GM18502 (cell line): ENCODE results near the gene DGCR2.

Source experiments
- ATAC-seq: cut with Tn5 transposase; IDR thresholded peaks from one replicate; pipeline ENCODE4 v1.9.1; 2021; ENCODE audit warnings: mild to moderate bottlenecking; ENCODE audit not compliant: unreplicated experiment, poor library complexity

The DGCR2 gene

DNA sequence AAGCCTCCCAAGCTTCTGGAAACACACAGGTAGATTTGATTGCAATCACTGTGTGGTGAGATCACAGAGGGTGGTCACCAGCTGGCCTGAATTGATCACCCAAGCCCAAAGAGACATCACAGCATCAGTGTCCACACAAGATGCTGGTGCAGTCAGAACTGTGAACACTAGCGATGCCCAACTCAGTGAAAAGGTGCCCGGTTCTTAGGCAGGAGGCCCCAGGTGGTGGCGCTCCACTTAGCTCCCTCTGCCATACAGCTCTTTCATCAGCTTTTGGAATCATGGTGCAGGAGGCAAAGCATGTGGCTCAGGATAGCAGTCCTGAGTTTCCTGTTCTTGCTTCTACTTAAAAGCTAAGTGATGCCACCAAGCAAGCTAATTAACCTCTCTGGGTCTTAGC is 11.1 kb downstream of the DGCR2 start:
- no peak for ATAC-seq

GRCh38 chr22:19110646-19111045 is 11.6 kb downstream of the DGCR2 start:
- no peak for ATAC-seq

DNA sequence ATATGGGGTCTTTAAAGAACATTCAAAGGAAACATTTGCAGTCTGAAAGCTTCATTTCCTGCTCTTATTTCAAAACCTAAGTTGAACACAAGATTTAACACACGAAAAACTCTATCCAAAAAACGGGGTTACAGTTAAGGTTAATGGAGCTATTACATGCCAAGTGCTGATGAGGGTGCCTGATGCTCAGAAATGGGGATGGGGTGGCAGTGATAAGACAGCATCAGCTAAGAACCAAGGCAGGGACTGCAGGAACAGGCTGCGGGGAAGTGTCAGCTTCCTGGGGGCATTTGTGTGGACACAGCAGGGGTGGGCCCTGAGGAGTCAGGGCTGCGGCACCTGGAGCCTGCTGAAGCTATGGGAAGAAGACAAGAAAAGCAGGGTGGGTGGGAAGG is 12.2 kb downstream of the DGCR2 start:
- ATAC-seq: no peak

GRCh38 chr22:19109198-19110063 is 12.8 kb downstream of the DGCR2 start:
- peak; percentile 82 for ATAC-seq

DNA sequence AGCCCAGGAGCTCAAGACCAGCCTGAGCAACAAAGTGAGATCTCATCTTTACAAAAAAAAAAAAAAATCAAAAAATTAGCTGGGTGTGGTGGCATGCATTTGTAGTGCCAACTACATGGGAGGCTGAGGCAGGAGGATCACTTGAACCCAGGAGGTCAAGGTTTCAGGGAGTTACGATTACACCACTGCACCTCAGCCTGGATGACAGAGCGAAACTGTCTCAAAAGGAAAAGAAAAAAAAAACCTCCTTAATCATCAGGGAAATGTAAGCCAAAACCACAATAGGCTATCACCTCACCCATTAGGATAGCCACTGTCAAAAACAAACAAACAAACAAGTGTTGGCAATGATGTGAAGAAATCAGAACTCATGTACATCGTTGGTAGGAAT is 13.4 kb downstream of the DGCR2 start:
- no peak for ATAC-seq

- no peak for ATAC-seq
These were observed 14.5 kb downstream of the DGCR2 start for GRCh38 chr22:19107730-19108074.

DNA sequence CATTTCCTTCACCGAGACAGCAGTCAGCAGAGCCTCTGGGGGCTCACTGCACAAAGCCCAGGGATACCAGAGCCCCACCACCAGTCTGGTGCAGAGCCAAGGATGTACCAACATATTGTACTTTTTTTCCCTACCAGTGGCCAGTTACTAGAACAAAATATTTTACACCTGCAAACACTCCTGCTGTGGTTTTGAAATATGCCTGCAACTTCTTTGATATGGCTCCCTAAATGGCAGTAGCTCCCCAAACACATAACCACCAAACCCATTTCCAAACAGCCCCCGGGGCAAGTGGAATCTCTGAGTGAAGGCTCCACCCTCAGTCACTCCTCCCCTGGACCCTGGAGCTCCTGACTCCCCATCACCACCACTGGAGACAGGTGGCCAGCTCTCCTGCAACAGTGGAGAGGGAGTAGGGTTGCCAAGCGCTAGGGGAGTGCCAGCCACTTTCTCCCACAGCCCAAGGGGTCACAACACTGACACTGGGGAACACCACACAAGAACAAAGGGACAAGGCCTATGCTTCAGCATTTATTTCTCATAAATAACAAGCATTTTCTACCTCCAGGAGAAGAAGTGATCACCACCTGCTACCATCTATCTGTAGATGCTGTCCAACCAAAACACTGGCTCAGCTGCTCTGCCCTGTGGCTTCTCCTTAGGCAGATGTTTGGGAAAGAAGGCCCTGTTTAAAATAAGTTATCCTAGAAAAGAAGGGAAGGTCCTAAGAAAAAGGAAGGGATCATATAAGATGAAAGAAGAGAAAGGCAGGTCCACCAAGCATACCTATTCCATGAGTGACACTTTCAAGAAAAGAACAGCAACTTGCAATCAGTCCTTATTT is 15.1 kb downstream of the DGCR2 start:
- no peak for ATAC-seq

- ATAC-seq: no peak
These were observed 16.1 kb downstream of the DGCR2 start for GRCh38 chr22:19105867-19106802.

DNA sequence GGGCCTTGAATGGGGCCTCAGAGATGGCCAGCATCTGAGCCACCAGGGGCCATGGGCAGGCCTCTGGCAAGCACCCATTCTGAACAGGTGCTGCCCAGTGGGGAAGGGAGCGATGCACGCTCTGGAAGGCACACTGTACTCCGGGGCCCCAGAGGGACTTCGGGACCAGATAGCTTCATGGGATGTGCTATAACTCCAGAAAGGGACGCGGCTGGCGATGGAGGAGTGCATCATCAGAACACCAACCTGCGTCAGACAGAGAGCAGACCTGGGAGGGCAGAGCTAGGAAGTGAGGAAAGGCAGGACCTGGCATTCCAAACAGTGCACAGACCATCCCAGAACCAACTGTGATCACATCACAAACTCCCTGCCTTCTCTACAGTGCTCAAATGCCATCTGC is 16.8 kb downstream of the DGCR2 start:
- no peak for ATAC-seq

GRCh38 chr22:19103880-19104821 is 18.1 kb downstream of the DGCR2 start:
- no peak for ATAC-seq

GRCh38 chr22:19098157-19098556 is 24.1 kb downstream of the DGCR2 start:
- ATAC-seq: no peak

DNA sequence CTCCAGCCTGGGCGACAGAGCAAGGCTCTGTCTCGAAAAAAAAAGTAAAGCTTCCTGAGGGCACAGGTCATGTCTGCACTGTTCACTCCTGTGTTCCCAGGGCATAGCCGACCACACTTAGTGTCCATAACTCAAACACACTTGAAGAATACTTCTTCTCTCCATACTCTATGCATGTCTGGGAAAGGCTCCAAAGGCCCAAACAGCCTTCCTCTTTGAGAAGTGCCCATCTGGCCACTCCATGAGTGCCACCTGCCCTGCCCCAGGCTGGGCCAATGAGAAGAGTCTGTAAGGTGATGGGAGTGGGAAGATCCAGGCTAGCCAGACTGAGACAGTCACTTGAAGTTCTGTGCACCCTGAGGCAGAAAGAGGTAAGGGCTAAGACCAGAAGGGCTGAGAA is 24.7 kb downstream of the DGCR2 start:
- no peak for ATAC-seq

GRCh38 chr22:19096555-19096954 is 25.7 kb downstream of the DGCR2 start:
- no peak for ATAC-seq

- ATAC-seq: no peak
These were observed 27.7 kb downstream of the DGCR2 start for GRCh38 chr22:19094393-19094997.

DNA sequence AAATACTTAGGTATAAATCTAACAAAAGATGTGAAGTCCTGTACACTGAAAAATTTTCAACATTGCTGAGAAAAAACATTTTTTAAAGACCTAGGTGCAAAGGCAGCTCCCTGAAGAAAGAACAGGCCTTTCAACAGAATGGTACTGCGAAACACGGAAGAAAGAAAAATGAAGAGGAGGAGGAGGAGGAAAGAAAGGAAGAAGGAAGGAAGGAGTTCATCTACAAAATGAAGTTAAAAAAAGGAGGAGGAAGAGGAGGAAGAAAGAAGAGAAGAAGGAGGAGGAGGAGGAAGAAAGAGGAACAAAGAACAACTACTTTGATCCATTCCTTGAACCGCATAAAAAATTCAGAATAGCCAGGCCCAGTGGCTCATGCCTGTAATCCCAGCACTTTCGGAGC is 29.5 kb downstream of the DGCR2 start:
- ATAC-seq: no peak

GRCh38 chr22:19090586-19091127 is 31.6 kb downstream of the DGCR2 start:
- ATAC-seq: no peak

- ATAC-seq: no peak
These were observed 32.0 kb downstream of the DGCR2 start for GRCh38 chr22:19090183-19090582.

DNA sequence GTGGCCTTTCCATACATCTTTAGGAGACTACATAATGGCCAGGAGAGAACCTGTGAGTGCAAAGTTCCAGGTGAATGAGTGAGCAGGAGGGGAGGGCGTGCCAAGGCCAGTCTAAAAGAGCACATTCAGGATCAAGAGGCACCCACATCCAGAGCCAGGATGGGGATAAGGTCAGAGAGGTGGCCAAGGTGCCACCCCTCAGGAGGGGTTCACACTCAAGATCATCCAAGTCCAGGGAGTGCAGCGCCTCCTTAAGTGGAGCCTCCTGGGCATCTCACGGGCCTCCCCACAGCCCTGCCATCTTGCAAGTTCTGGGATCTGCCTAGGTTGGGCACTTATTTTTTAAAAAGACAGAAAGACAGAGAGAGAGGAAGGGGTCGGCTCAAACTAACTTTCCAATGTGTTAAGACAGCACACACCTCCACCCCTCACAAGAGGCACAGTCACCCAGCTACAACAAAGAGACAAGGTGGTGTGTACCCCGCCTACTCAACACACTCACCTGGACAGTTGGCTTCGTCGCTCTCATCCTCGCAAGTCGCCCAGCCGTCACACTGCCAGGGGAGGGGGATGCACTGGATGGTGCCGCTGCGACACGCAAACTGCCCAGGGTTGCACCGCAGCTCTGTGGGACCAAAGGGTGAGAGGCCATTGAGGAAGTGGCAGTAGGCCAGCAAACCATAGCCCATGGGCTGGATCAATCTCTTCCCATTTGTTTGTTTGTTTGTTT is 33.2 kb downstream of the DGCR2 start:
- no peak for ATAC-seq
